ENCODE data around the gene ZNF592.
"Not testable (repeated sequence)": the region's sequence is repeated elsewhere in the genome, so short reads cannot be mapped to it uniquely, and the experiment has no call there.

ZNF592 gene, protein sequence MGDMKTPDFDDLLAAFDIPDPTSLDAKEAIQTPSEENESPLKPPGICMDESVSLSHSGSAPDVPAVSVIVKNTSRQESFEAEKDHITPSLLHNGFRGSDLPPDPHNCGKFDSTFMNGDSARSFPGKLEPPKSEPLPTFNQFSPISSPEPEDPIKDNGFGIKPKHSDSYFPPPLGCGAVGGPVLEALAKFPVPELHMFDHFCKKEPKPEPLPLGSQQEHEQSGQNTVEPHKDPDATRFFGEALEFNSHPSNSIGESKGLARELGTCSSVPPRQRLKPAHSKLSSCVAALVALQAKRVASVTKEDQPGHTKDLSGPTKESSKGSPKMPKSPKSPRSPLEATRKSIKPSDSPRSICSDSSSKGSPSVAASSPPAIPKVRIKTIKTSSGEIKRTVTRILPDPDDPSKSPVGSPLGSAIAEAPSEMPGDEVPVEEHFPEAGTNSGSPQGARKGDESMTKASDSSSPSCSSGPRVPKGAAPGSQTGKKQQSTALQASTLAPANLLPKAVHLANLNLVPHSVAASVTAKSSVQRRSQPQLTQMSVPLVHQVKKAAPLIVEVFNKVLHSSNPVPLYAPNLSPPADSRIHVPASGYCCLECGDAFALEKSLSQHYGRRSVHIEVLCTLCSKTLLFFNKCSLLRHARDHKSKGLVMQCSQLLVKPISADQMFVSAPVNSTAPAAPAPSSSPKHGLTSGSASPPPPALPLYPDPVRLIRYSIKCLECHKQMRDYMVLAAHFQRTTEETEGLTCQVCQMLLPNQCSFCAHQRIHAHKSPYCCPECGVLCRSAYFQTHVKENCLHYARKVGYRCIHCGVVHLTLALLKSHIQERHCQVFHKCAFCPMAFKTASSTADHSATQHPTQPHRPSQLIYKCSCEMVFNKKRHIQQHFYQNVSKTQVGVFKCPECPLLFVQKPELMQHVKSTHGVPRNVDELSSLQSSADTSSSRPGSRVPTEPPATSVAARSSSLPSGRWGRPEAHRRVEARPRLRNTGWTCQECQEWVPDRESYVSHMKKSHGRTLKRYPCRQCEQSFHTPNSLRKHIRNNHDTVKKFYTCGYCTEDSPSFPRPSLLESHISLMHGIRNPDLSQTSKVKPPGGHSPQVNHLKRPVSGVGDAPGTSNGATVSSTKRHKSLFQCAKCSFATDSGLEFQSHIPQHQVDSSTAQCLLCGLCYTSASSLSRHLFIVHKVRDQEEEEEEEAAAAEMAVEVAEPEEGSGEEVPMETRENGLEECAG (N-terminal part only)
- 54.2 to 124 (median 101) reads per million in 4 experiments for total RNA-seq

DNA sequence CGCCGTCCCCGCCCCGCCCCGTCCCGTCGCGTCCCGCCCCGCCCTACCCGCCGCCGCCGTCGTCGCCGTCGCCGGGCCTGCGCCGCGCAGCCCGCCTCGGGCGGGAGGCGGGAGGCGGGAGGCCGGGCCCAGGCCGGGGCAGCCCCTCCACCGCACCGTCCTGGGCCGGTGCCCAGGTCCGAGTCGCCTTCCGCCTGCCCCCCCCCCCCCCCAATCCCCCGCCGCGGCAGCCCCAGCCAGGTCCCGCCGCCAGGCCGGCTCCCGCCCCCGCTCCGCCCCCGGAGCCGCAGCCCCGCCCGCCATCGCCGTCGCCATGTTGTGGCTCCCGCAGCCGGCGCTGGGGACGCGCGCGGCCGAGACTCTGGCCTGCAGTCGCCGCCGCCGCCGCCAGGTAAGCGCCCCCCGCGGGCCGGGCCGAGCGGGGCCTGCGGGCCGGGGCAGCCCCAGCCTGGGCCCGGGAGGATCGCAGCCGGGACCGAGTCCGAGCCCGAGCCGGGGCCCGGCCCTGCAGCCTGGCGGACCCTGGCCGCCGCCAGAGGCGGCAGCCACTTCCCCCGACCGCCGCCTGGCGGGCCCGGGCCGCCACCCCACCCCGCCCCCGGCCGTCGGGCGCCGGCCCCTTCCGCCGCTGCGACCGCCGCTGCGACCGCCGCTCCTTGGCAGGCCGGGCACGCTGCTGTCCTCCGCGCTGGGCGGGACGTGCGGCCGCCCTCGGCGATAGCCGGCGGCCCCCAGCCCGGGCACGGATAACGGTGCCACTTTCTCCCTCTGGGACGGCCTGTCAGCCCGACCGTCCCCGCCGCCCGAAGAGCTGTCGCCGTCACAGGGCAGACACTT is at the start of gene ZNF592:
TSS of gene ZNF592 (plus strand) at position 319 of the 837 bp plus-strand sequence. CDS start 34,084 bp downstream, outside the sequence.
- peak; percentile 63 for DNase-seq

- no peak for DNase-seq
Measured at GRCh38 chr15:84699538-84700191, 48.7 kb upstream of the ZNF592 start.

DNA sequence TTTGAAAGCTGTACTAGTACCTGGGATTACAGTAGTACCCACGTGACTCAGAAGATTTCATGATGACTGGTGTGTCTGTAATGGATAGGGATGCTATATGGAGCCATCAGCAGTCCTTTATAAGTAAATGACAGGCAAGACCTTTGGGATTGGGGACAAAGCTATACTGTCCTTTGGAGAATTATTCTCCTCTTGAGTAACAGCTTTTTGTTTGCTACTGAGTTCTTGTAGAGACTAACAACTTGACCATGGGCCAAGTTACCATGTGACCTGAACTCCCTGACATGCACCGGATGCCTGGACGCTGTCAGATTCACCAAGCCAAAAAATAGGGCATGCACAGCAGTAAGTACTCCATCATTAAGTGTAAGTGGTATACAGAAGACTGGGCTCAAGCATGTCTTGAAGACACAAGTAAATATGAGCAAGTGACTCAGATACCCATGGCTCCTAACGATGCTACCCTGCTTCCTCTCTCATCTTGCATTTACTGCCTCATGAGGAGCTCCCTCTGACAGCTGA is 45.4 kb upstream of the ZNF592 start:
- no peak for DNase-seq

DNA sequence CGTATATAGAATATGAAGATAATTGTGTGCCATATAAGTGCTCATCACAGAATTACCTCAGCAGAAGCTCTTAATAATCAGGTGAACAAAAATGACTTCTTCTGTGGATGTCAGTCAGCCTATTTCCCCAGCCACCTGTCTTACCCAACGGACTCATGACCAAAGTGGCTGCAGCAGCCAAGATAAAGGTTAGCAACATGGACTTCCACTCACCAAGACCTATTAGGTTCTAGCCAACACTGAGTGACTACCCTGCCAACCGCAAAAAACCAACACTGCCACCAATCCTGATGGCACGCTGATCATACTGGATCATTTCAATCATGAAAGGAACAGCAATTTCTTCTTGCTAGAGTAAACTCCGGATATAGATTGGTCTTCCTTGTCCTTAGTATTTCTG is 44.6 kb upstream of the ZNF592 start:
- no peak for DNase-seq

GRCh38 chr15:84714372-84714771 is 34.0 kb upstream of the ZNF592 start:
- no peak for DNase-seq

- DNase-seq, result no peak
Measured at GRCh38 chr15:84714821-84715220, 33.6 kb upstream of the ZNF592 start.

GRCh38 chr15:84715441-84716035 is 32.9 kb upstream of the ZNF592 start:
- DNase-seq, result no peak

GRCh38 chr15:84716036-84716732 is 32.2 kb upstream of the ZNF592 start, which contains the start of gene SEC11A:
SEC11A (minus strand) TSS chr15:84716139; CDS start chr15:84716075, 64 bp downstream.
- DNase-seq, result peak; percentile 82

- DNase-seq, result no peak
Measured at GRCh38 chr15:84721371-84721770, 27.0 kb upstream of the ZNF592 start.

DNA sequence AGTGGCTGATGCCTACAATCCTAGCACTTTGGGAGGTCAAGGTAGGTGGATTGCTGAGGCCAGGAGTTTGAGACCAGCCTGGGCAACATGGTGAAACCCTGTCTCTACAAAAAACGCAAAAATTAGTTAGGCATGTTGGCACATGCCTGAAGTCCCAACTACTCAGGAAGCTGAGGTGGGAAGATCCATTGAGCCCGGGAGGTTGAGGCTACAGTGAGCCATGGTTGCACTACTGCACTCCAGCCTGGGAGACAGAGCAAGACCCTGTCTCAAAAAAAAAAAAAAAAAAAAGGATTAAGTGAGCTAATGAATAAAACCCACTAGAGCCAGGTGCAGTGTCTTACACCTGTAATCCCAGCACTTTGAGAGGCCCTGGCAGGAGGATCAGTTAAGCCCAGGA is 25.8 kb upstream of the ZNF592 start:
- DNase-seq, result no peak

DNA sequence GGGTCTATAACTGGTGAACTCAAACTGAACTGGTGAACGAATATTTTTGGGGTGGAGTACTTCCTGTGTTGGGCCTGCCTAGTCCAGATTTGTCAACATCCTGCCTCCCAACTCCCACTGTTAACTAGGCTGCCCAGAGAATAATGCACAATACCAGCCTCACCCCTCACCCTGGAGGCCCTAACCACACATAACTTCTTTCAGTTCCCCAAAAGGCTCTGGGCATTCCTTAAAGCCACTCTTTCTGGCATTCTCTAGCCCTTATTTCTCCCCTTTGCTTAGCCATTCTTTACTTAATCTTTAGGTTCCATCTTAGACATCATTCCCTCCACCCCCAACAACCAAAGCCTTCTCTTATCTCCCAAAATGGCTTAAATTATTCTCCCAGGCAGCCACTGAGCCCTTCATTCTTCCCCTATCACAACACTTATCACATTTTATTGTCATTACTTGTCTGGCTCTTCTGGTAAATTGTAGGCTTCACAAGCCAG is 23.3 kb upstream of the ZNF592 start:
- no peak for DNase-seq

DNA sequence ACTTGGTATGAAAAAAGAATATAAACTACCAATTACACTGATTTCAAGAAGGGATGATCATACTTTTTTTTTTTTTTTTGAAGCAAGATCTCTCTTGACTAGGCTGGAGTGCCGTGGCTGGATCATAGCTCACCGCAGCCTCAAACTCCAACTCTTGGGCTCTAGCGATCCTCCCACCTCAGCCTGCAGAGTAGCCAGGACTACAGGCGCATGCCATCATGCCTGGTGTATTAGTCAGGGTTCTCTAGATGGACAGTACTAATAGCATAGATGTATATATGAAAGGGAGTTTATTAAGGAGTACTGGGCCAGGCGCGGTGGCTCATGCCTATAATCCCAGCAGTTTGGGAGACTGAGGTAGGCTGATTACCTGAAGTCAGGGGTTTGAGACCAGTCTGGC is 21.0 kb upstream of the ZNF592 start:
- no peak for DNase-seq

- no peak for DNase-seq
Measured at GRCh38 chr15:84731774-84732173, 16.6 kb upstream of the ZNF592 start.

GRCh38 chr15:84734794-84735479 is 13.5 kb upstream of the ZNF592 start:
- peak; percentile 48 for DNase-seq

GRCh38 chr15:84735480-84736061 is 12.8 kb upstream of the ZNF592 start:
- DNase-seq, result not testable (repeated sequence)

DNA sequence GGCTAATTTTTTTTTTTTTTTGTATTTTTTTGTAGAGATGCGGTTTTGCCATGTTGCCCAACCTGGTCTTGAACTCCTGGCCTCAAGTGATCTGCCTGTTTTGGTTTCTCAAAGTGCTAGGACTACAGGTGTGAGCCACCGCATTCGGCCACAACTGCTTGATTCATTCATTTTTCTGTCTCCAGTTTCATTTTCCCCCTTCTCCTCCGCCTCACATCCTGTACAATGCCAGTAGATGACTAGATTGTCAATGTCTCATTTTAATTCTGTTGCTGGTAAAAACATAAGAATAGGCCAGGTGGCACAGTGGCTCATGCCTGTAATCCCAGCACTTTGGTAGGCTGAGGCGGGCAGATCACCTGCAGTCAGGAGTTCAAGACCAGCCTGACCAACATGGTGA is 12.0 kb upstream of the ZNF592 start:
- DNase-seq, result no peak

- DNase-seq, result no peak
Measured at GRCh38 chr15:84737005-84737404, 11.4 kb upstream of the ZNF592 start.

DNA sequence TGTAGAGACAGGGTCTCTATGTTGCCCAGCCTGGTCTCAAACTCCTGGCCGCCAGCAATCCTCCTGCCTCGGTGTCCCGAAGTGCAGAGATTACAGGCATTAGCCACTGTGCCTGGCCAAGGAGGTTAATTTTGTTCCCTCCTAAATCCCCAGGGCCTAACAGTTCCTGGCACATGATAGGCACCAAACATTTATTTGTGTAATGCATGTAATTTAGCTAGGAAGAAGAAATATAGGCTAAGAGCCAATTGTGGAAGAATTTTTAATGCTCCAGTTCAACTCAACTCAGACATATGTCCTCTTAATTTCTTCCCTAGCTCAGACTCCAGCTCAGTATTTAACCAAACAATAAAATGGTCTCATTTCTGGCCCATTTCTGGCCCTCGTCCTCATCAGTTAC is 7.7 kb upstream of the ZNF592 start:
- no peak for DNase-seq

DNA sequence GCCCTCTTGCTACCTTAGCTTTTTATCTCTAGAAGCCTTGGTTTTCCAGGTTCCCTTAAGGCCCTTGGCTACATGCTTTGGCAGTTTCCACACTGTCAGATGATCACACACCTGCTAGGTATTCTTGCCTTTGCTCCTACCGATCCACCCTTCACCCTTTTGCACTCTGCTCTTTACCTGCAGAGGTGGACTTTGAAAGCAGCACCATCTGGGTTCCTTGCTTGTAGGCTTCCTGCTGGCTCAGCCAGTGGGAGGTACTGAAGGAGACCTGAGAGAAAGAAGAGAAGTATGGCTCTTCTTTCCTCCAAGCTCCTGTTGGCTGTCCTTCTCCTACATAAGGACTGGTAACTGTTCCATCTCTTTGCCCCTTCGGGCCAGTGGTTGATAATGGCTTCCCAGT is 7.3 kb upstream of the ZNF592 start:
- DNase-seq, result no peak

All from effector CD8-positive, alpha-beta T cell (primary cell).